B cell (primary cell): Measurements from ENCODE around the gene GRPEL2. TPM values are rescaled to one million over a fixed set of nuclear protein-coding genes. Genes with fewer than 3 reads are reported as not detected.

Source experiments
- ATAC-seq: fragments of 200-7000 bp; cut with Tn5 transposase; one replicate; pipeline ENCODE4 v1.10.0; 2021; ENCODE audit warnings: low read depth, mild to moderate bottlenecking, moderate number of reproducible peaks, moderate library complexity
- CTCF ChIA-PET: fragments of 350-600 bp; sonication (Branson Sonifier 250); formaldehyde crosslinking; loops from one replicate; lab custom pipeline; 2021; ENCODE audit warnings: antibody characterized with exemption, inconsistent platforms; lab: Charles Lee
- POLR2A ChIA-PET: fragments of 350-600 bp; sonication (Branson Sonifier 250); formaldehyde crosslinking; loops from one replicate; lab custom pipeline; 2021; ENCODE audit warnings: antibody characterized with exemption; lab: Charles Lee
- DNase-seq: peaks from one replicate; pipeline ENCODE4 v3.0.0; 2013
- H2AFZ ChIP-seq: 2 replicates; pipeline ENCODE4 v1.6.1; 2012; ENCODE audit warnings: mild to moderate bottlenecking, low read depth, low read length; ENCODE audit not compliant: insufficient read depth, poor library complexity, severe bottlenecking
- H3K27ac ChIP-seq, 2 donors: 1 replicate in 1 of 2; 2 replicates in 1 of 2; pipeline ENCODE4 v1.5.1; 2012 to 2013; ENCODE audit warnings: low read length in 2 of 2, mild to moderate bottlenecking in 2 of 2, moderate library complexity in 1 of 2
- H3K27me3 ChIP-seq, 4 experiments: fragments of 200-600 bp in 1 of 4; sonication (generic) in 1 of 4; replicated peaks in 1 of 4; 1 replicate in 2 of 4; 2 replicates in 2 of 4; pipeline versions ENCODE4 v1.6.1 to v1.7.0; 2013 to 2016; ENCODE audit warnings: low read length in 3 of 4, mild to moderate bottlenecking in 2 of 4, mixed read lengths in 1 of 4, moderate library complexity in 1 of 4; ENCODE audit not compliant: insufficient read depth in 4 of 4, control insufficient read depth in 3 of 4; ENCODE audit errors: control extremely low read depth in 1 of 4
- H3K36me3 ChIP-seq, 2 experiments: replicated peaks in 1 of 2; 1 replicate in 1 of 2; 2 replicates in 1 of 2; pipeline versions ENCODE4 v1.6.1 to v1.7.1; 2013; ENCODE audit warnings: low read length in 1 of 2; ENCODE audit not compliant: insufficient read depth in 2 of 2, control insufficient read depth in 1 of 2; ENCODE audit errors: control extremely low read depth in 1 of 2, extremely low read depth in 1 of 2
- H3K4me1 ChIP-seq, 2 donors: fragments of 200-600 bp in 1 of 2; sonication (generic) in 1 of 2; 1 replicate in 1 of 2; 2 replicates in 1 of 2; pipeline versions ENCODE4 v1.5.1 to v1.6.1; 2013 to 2017; ENCODE audit warnings: low read length in 2 of 2; ENCODE audit not compliant: control insufficient read depth in 2 of 2, insufficient read depth in 2 of 2
- H3K4me2 ChIP-seq: replicated peaks from 2 replicates; pipeline ENCODE3; 2012; ENCODE audit warnings: mild to moderate bottlenecking, low read depth, low read length; ENCODE audit not compliant: poor library complexity, severe bottlenecking
- H3K4me3 ChIP-seq, 5 experiments: fragments of 200-600 bp in 1 of 5; sonication (generic) in 1 of 5; 1 replicate in 3 of 5; 2 replicates in 2 of 5; pipeline versions ENCODE4 v1.5.1 to v1.7.0; 2011 to 2016; ENCODE audit warnings: low read length in 4 of 5, mild to moderate bottlenecking in 4 of 5, low read depth in 2 of 5, control low read depth in 1 of 5, moderate library complexity in 1 of 5; ENCODE audit not compliant: insufficient read depth in 1 of 5; ENCODE audit errors: control extremely low read depth in 1 of 5, extremely low read depth in 1 of 5
- H3K79me2 ChIP-seq: fragments of 200-600 bp; sonication (generic); one replicate; pipeline ENCODE4 v1.6.0; 2016; ENCODE audit warnings: low read length; ENCODE audit not compliant: control insufficient read depth, insufficient read depth
- H3K9ac ChIP-seq: fragments of 200-600 bp; sonication (generic); 2 replicates; pipeline ENCODE4 v1.6.1; 2017; ENCODE audit warnings: mild to moderate bottlenecking, low read length, moderate library complexity
- H3K9me3 ChIP-seq, 3 donors: one replicate each; pipeline versions ENCODE4 v1.6.1 to v1.7.1; 2013; ENCODE audit warnings: low read length in 2 of 3; ENCODE audit not compliant: control insufficient read depth in 2 of 3, insufficient read depth in 1 of 3; ENCODE audit errors: control extremely low read depth in 1 of 3
- H4K20me1 ChIP-seq: 2 replicates; pipeline ENCODE4 v1.6.0; 2012; ENCODE audit warnings: mild to moderate bottlenecking, low read length; ENCODE audit not compliant: insufficient read depth, control insufficient read depth, poor library complexity, severe bottlenecking
- H3K27ac Mint-ChIP-seq: one replicate; pipeline ENCODE4 v1.8.0; 2021; ENCODE audit warnings: mixed read lengths
- H3K27me3 Mint-ChIP-seq: one replicate; pipeline ENCODE4 v1.8.0; 2021; ENCODE audit warnings: mixed read lengths
- H3K4me1 Mint-ChIP-seq: one replicate; pipeline ENCODE4 v1.8.0; 2021; ENCODE audit warnings: mixed read lengths
- H3K4me3 Mint-ChIP-seq: one replicate; pipeline ENCODE4 v1.8.0; 2021; ENCODE audit warnings: mixed read lengths
- H3K9me3 Mint-ChIP-seq: one replicate; pipeline ENCODE4 v1.8.0; 2022; ENCODE audit warnings: mixed read lengths; ENCODE audit not compliant: insufficient read depth
- EZH2 ChIP-seq: IDR thresholded peaks from 2 replicates; pipeline ENCODE4 v1.6.1; 2012; ENCODE audit warnings: borderline replicate concordance, low read depth, mild to moderate bottlenecking, moderate library complexity, low read length; ENCODE audit not compliant: insufficient read depth, poor library complexity, severe bottlenecking
- WGBS: methylation state at CpG from one replicate; pipeline ENCODE4 v1.1.5; 2013; ENCODE audit warnings: missing lambda C conversion rate; ENCODE audit not compliant: insufficient coverage; 5-methylcytosine and 5-hydroxymethylcytosine counted together
- intact Hi-C: fragments of 100-400 bp; cut with micrococcal nuclease; formaldehyde crosslinking; loops from one replicate; pipeline ENCODE4 v1.10.0; 2022
- polyA plus RNA-seq: library from polyadenylated mRNA; depleted of rRNA; stranded (reverse); fragments of >200 nt; gene quantifications from 2 replicates; pipeline ENCODE4 v1.2.3, GENCODE V29; 2012
- total RNA-seq, 2 donors: library from RNA; stranded (reverse); fragments of 120-200 nt in 1 of 2; gene quantifications; 1 replicate in 1 of 2; 2 replicates in 1 of 2; pipeline versions ENCODE4 v1.2.3 to v1.2.4, GENCODE V29; 2013 to 2022
- TF ChIP-seq, protein P1 (sequence below): fragments of 200-600 bp; IDR thresholded peaks from one replicate; pipeline ENCODE4 v1.8.0; 2022; ENCODE audit warnings: antibody characterized with exemption, mild to moderate bottlenecking

GRPEL2 gene
- total and polyA plus RNA-seq, 2 donors (not counting 1 experiment from before 2014, with no cell fraction given), result 1.1 to 12.1 TPM

DNA sequence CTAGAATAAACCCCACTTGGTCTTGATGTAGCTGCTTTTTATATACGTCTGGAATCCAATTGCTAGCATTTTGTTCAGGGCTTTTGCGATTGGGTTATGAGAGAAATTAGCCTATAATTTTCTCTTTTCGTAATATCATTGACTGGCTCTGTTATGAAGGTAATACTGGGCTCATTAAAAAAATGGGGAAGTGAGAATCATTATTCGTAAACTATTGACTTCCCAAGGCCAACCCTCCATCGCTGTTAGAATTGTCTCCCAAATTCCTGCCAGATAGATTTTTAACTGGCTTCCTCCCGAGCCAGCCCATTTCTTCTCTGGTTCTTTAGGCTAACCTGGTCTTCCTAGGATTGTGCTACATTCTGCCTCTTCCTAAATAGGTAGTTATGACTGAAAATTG, 35.9 kb upstream of the GRPEL2 start:
- Mint-ChIP-seq H3K27me3 (peaks cover 16% of the 10 kb centered on the region), H3K4me3 (no peak overlapping the region), H3K4me1 (no peaks in the 10 kb centered on the region), H3K9me3 (no peaks in the 10 kb centered on the region), H3K27ac (no peak overlapping the region)
- intact Hi-C loops, result no loop called here
- ChIA-PET POLR2A (no interaction called here), CTCF (interaction anchor here (0.7 to 2.3 kb wide), 2 partner anchors 8 to 865 kb away, joined by 3 to 7 read pairs; no protein-coding TSS in a partner anchor)
- ATAC-seq (no peak), DNase-seq (no peak)
- Histone ChIP-seq H3K79me2 (no peaks in the 10 kb centered on the region), H4K20me1 (no peaks in the 10 kb centered on the region), H3K4me2 (no peak overlapping the region), H3K9me3 (no peaks in the 10 kb centered on the region), H3K36me3 (no peaks in the 10 kb centered on the region), H3K9ac (no peak overlapping the region), H3K27me3 (no peaks in the 10 kb centered on the region), H2AFZ (no peak overlapping the region), H3K4me3 (no peak overlapping the region), H3K27ac (no peak overlapping the region), H3K4me1 (no peaks in the 10 kb centered on the region)
- TF ChIP-seq, protein P1, sequence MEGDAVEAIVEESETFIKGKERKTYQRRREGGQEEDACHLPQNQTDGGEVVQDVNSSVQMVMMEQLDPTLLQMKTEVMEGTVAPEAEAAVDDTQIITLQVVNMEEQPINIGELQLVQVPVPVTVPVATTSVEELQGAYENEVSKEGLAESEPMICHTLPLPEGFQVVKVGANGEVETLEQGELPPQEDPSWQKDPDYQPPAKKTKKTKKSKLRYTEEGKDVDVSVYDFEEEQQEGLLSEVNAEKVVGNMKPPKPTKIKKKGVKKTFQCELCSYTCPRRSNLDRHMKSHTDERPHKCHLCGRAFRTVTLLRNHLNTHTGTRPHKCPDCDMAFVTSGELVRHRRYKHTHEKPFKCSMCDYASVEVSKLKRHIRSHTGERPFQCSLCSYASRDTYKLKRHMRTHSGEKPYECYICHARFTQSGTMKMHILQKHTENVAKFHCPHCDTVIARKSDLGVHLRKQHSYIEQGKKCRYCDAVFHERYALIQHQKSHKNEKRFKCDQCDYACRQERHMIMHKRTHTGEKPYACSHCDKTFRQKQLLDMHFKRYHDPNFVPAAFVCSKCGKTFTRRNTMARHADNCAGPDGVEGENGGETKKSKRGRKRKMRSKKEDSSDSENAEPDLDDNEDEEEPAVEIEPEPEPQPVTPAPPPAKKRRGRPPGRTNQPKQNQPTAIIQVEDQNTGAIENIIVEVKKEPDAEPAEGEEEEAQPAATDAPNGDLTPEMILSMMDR, result no peak
- no peak for TF ChIP-seq EZH2
- no CpG with 5 or more reads among the region's 6 CpGs for WGBS

GRCh38 chr5:149310488-149310887, 34.8 kb upstream of the GRPEL2 start:
- no peak overlapping the region for H3K9ac ChIP-seq
- TF ChIP-seq, protein P1, result no peak
- no peak for TF ChIP-seq EZH2
- 100% methylated on average over 2 of the region's 4 CpGs for WGBS
- H3K9me3 Mint-ChIP-seq, result no peaks in the 10 kb centered on the region
- no peak overlapping the region for H3K4me3 Mint-ChIP-seq
- intact Hi-C loops, result no loop called here
- DNase-seq, result no peak
- ChIA-PET POLR2A (no interaction called here), CTCF (interaction anchor here (1.1 kb wide), 1 partner anchor 61 kb away, joined by 6 read pairs; no protein-coding TSS in a partner anchor)
- no peak overlapping the region for H3K27ac ChIP-seq
- no peaks in the 10 kb centered on the region for H3K4me1 Mint-ChIP-seq
- H3K79me2 ChIP-seq, result no peaks in the 10 kb centered on the region
- no peaks in the 10 kb centered on the region for H3K4me1 ChIP-seq
- H3K27me3 ChIP-seq, result no peaks in the 10 kb centered on the region
- no peak overlapping the region for H3K27ac Mint-ChIP-seq
- no peak overlapping the region for H2AFZ ChIP-seq
- no peaks in the 10 kb centered on the region for H3K36me3 ChIP-seq
- H3K9me3 ChIP-seq, result no peaks in the 10 kb centered on the region
- H3K27me3 Mint-ChIP-seq, result peaks cover 12% of the 10 kb centered on the region
- H3K4me2 ChIP-seq, result no peak overlapping the region
- no peak for ATAC-seq
- no peak overlapping the region for H3K4me3 ChIP-seq
- no peaks in the 10 kb centered on the region for H4K20me1 ChIP-seq
